ENCODE measurements around the gene RRN3. TPM values are rescaled to one million over a fixed set of nuclear protein-coding genes. Genes with fewer than 3 reads are reported as not detected.
"Not testable (repeated sequence)": the region's sequence is repeated elsewhere in the genome, so short reads cannot be mapped to it uniquely, and the experiment has no call there.

Gene RRN3
- total RNA-seq, 4 donors from 2014 or later = 24.7 to 56.9 (median 38.1) TPM

GRCh38 chr16:15027051-15027450, 67.0 kb downstream of the RRN3 start:
- H3K27ac ChIP-seq; H3K27me3 ChIP-seq; H3K36me3 ChIP-seq; DNase-seq; H3K4me3 ChIP-seq; intact Hi-C loops (cut with DNase I; ENCODE audit: low total_unique reads); H3K9me3 ChIP-seq; H3K4me1 ChIP-seq: not testable (repeated sequence)

GRCh38 chr16:15025234-15025951, 68.7 kb downstream of the RRN3 start:
- intact Hi-C loops (cut with DNase I; ENCODE audit: low total_unique reads); H3K9me3 ChIP-seq; H3K36me3 ChIP-seq; H3K4me3 ChIP-seq; H3K27me3 ChIP-seq; H3K4me1 ChIP-seq: not testable (repeated sequence)
- peak; percentile 44 to 62 for DNase-seq
- H3K27ac ChIP-seq = peak overlapping the region; percentile 63 to 67

- H3K4me3 ChIP-seq; H3K9me3 ChIP-seq; H3K27me3 ChIP-seq; H3K36me3 ChIP-seq; H3K4me1 ChIP-seq; intact Hi-C loops (cut with DNase I; ENCODE audit: low total_unique reads): not testable (repeated sequence)
- peak in 1 of 2 donors; percentile 8 for DNase-seq
- peak overlapping the region; percentile 63 to 67 for H3K27ac ChIP-seq
Observed at GRCh38 chr16:15024858-15025199, 69.2 kb downstream of the RRN3 start.

GRCh38 chr16:15023381-15024077, 70.5 kb downstream of the RRN3 start:
- DNase-seq = peak in 1 of 2 donors; percentile 10
- H3K27me3 ChIP-seq; H3K36me3 ChIP-seq; intact Hi-C loops (cut with DNase I; ENCODE audit: low total_unique reads); H3K9me3 ChIP-seq; H3K27ac ChIP-seq; H3K4me1 ChIP-seq; H3K4me3 ChIP-seq: not testable (repeated sequence)

- DNase-seq; H3K27me3 ChIP-seq; H3K27ac ChIP-seq; H3K4me1 ChIP-seq; H3K9me3 ChIP-seq; intact Hi-C loops (cut with DNase I; ENCODE audit: low total_unique reads); H3K36me3 ChIP-seq; H3K4me3 ChIP-seq: not testable (repeated sequence)
Observed at GRCh38 chr16:15022194-15022593, 71.9 kb downstream of the RRN3 start.

- H3K4me1 ChIP-seq; DNase-seq; H3K36me3 ChIP-seq; H3K4me3 ChIP-seq; H3K27me3 ChIP-seq; intact Hi-C loops (cut with DNase I; ENCODE audit: low total_unique reads); H3K9me3 ChIP-seq; H3K27ac ChIP-seq: not testable (repeated sequence)
Observed at GRCh38 chr16:15021429-15021828, 72.6 kb downstream of the RRN3 start.

GRCh38 chr16:15016951-15017580, 77.0 kb downstream of the RRN3 start:
- H3K4me1 ChIP-seq; H3K36me3 ChIP-seq; H3K4me3 ChIP-seq; intact Hi-C loops (cut with DNase I; ENCODE audit: low total_unique reads); H3K27me3 ChIP-seq; H3K9me3 ChIP-seq: not testable (repeated sequence)
- DNase-seq = peak in 1 of 2 donors; percentile 52
- peak overlapping the region; percentile 48 to 62 for H3K27ac ChIP-seq

DNA sequence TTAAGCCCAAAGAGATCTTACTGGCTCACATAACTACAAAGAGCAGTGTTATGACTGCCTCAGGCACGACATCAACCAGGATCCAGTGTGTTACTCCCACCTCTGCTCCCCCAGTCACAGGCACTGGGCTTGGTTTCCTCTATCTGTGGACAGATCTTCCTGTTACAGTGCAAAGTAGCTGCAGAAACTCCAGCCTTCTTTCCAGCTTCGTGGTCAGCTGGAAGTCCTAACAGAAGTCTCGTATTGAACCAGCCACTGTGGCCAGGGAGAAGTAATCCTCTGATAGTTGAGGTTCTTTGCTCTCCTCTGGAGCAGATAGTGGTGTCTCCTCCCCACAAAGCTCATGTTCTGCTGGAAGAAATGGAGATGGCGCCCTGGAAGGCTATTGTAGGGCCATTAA, 77.7 kb downstream of the RRN3 start:
- intact Hi-C loops (cut with DNase I; ENCODE audit: low total_unique reads); H3K9me3 ChIP-seq; H3K4me1 ChIP-seq; H3K27me3 ChIP-seq; H3K36me3 ChIP-seq; DNase-seq; H3K4me3 ChIP-seq: not testable (repeated sequence)
- peak overlapping the region; percentile 48 to 62 for H3K27ac ChIP-seq

GRCh38 chr16:15015671-15016070, 78.4 kb downstream of the RRN3 start:
- DNase-seq; H3K4me1 ChIP-seq; H3K4me3 ChIP-seq; H3K9me3 ChIP-seq; H3K27me3 ChIP-seq; intact Hi-C loops (cut with DNase I; ENCODE audit: low total_unique reads); H3K36me3 ChIP-seq: not testable (repeated sequence)
- H3K27ac ChIP-seq = peak overlapping the region in 1 of 2 donors; percentile 48

DNA sequence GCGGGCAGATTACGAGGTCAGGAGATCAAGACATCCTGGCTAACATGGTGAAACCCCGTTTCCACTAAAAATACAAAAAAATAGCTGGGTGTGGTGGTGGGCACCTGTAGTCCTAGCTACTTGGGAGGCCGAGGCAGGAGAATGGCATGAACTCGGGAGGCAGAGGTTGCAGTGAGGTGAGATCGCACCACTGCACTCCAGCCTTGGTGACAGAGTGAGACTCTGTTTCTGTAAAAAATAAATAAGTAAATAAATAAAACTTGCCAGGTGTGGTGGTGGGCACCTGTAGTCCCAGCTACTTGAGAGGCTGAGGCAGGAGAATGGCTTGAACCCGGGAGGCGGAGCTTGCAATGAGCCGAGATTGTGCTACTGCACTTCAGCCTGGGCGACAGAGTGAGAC, 81.1 kb downstream of the RRN3 start:
- H3K4me1 ChIP-seq; H3K4me3 ChIP-seq; H3K9me3 ChIP-seq; H3K36me3 ChIP-seq; DNase-seq; intact Hi-C loops (cut with DNase I; ENCODE audit: low total_unique reads); H3K27ac ChIP-seq; H3K27me3 ChIP-seq: not testable (repeated sequence)

MicroRNAs within 50 kb of the gene (microRNA counts, 767-probe panel; counts per million panel counts)
- 0 counts per million in 2 donors for microRNA hsa-miR-1972

Small RNA genes within 50 kb of the gene (microRNA-seq; reads per million reads assigned to microRNA genes)
- gene MIR1972-1 (ENCODE audit: borderline microRNAs expressed, borderline replicate concordance) = not detected
- not detected for gene MIR6511B2 (ENCODE audit: borderline microRNAs expressed, borderline replicate concordance)

Small RNA genes within 50 kb of the gene (small RNA-seq; reads per million reads assigned to genes)
- gene MIR1972-1 = not detected

Other genes with a start within 250 kb of the RRN3 start
- 100 to 1,000 TPM in 1 of 4 donors, 10 to 100 TPM in 3; 13.5 to 183 (median 59.6) TPM for gene NPIPA1, start 156.8 kb downstream of the RRN3 start, total RNA-seq
- 10 to 100 TPM; 35.3 to 91.1 (median 63.0) TPM for gene PDXDC1, start 119.2 kb downstream of the RRN3 start, total RNA-seq
- gene NTAN1, start 38.2 kb downstream of the RRN3 start, total RNA-seq = 10 to 100 TPM; 20.3 to 41.5 (median 34.8) TPM